Fibroblast of skin of abdomen (primary cell): ENCODE data around the gene RMND5B.
A peak's percentile ranks its signal among the peaks of the same experiment; 100 is the strongest.

Experiments
- DNase-seq: peaks from one replicate; pipeline ENCODE4 v3.0.0-alpha.2; 2013

RMND5B gene

DNA sequence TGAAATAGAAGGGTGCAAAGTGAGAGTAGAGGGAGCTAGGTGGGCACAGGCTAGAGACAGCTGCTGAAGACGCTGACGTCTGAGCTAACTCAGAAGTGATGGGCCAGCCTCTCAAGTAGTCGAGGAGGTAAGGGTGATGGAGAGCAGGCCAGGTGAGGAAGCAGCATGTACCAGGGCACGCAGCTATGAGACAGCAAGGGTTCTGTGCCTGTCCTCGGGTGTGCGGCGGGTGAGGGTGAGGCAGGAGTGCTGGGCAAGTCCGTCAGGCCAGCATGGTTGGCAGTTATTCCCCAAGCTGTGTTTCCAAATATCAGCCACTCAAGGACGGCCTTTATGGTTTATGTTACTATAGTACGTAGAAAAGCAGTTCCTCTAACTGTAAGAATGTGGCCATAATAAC, 6.2 kb downstream of the RMND5B start:
- DNase-seq: no peak

DNA sequence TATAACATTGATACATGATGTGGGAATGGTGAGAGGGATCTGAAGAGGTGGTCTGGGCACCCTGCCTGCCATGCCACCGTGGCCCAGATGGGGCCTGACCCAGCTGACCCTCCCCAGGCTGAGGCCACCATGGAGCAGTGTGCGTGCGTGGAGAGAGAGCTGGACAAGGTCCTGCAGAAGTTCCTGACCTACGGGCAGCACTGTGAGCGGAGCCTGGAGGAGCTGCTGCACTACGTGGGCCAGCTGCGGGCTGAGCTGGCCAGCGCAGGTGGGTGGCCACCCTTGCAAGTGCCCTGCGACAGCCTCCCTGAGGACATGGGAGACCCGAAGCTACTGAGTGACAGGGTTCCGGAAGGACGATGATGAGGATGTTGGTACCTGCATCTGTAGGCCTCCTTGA, 7.2 kb downstream of the RMND5B start:
- DNase-seq: no peak

DNA sequence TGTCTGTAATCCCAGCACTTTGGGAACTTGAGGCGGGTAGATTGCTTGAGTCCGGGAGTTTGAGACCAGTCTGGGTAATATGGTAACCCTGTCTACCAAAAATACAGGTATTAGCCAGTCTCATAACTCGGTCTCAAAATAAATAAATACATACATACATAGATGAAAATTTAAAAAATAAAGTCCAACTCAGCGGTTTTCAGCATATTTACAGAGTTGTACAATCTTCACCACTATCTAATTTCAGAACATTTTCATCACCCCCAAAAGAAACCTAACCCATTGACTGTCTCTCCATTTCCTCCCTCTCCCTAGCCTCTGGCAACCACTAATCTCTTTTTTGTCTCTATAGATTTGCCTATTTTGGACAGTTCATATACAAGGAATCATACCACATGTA, 10.7 kb downstream of the RMND5B start:
- no peak for DNase-seq

DNA sequence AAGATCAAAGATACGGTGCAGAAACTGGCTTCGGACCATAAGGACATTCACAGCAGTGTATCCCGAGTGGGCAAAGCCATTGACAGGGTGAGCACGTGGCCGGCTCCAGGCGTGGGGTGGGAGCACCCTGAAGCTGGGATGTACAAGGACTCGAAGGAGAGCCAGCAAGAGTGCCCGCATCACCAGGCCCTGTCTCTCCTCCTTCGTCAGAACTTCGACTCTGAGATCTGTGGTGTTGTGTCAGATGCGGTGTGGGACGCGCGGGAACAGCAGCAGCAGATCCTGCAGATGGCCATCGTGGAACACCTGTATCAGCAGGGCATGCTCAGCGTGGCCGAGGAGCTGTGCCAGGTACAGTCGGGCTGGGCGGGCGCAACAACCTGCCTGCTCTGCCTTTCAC, 11.8 kb downstream of the RMND5B start:
- no peak for DNase-seq

DNA sequence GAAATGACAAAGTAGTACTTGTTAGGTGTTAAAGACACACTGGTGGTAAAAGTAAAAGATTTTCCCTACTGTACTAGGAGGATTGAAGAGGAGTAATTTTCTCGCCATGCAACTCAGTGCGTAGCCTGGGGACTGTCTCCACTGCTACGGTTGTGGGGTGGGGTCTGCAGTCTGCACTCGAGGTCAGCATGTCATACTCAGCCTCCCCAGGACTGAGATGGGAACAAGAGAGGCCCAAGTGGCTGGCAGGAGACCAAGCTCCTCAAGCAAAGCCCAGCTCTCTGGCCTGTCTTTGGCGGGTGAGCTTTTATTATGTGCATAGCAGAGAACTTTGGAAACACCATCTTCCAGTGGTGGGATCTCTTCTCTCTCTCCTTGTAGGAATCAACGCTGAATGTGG, 12.4 kb downstream of the RMND5B start:
- no peak for DNase-seq

DNA sequence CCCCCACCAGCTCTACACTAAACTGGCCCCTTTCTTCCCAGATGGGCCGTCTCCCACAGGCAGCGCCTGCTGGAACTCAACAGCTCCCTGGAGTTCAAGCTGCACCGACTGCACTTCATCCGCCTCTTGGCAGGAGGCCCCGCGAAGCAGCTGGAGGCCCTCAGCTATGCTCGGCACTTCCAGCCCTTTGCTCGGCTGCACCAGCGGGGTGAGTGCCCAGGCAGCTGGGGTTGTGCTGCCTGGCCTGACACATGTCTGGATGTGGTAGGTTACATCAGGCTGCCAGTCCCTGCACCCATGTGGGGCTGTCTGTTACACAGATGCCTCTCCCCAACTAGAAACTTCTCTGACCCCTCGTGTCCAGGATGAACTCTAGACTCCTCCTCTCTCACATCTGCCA, 13.1 kb downstream of the RMND5B start:
- peak; percentile 30 for DNase-seq

DNA sequence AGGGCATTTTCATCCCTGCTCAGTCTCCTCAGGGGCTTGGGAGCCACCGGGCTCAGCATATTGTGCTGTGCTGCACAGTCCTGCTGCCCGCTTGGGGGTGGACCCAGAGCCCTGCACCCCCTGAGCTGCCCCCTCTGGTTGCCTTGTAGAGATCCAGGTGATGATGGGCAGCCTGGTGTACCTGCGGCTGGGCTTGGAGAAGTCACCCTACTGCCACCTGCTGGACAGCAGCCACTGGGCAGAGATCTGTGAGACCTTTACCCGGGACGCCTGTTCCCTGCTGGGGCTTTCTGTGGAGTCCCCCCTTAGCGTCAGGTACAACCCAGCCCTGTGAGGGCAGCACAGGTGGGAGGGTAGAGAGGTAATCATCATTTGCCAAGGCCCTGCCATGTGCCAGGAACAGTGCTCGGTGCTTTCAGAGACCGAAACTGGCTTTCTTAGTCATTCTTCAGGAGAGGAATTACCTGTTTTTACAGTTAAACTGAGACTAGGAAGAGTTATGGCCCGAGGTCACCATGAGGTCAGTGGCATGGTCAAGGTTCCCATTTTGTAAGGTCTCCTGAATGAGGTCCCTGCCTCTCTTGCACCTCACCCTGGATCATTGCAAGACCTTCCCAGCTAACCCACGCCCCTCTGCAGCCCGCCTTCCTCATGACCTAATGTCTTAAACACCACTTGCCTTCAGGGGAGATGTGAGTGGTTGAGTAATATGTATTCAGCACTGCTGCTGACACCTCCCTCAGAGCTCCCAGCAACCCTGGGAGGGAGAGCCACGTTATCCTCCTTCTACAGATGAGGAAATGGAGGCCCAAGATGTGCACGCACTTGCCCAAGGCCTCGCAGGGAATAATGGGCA, 15.4 kb downstream of the RMND5B start:
- peak; percentile 26 for DNase-seq

DNA sequence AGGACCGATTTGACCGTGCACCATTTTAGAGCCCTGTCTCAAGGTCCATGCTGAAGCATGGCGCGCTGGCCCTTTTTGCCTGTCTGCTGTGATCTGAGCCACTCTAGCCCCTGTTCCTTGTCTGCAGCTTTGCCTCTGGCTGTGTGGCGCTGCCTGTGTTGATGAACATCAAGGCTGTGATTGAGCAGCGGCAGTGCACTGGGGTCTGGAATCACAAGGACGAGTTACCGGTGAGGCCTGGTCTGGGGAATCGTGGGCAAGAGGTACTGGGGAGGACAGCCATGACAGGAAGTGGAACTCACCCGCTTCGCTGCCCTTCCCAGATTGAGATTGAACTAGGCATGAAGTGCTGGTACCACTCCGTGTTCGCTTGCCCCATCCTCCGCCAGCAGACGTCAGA, 16.6 kb downstream of the RMND5B start:
- no peak for DNase-seq

DNA sequence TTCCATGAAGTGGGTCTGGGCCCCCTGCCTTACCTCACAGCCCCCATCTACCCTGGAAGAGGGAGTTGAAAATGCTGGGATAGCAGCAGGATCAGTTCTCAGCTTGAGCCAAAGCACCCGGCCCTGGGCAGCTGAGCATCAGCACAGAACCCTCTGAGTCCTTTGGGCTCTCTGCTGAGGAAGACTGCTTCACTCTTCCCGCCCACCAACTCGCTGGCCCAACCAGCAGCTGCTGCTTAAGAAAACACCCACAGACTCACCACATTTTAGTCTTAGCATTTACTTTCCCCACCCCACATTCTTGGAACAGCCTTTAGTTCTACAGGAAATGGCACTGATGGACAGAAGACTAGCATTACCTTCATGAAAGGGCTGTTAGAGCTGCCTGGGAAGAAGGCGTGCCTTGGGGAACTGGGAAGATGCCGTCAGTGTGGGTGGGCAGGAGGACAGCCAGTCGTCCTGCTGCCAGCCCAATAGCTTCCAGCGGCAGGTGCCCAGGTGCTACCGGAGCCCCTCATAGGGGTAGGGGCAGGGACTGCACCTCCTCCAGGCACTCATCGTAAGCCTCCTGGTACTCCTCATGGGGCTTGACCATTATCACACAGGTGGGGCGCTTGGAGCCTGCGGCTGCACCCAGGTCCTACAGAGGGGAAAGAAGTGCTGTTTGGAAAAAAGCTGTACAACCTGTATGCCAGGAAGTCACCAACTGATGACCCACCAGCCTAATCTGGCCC, 18.6 kb downstream of the RMND5B start:
- DNase-seq: no peak

DNA sequence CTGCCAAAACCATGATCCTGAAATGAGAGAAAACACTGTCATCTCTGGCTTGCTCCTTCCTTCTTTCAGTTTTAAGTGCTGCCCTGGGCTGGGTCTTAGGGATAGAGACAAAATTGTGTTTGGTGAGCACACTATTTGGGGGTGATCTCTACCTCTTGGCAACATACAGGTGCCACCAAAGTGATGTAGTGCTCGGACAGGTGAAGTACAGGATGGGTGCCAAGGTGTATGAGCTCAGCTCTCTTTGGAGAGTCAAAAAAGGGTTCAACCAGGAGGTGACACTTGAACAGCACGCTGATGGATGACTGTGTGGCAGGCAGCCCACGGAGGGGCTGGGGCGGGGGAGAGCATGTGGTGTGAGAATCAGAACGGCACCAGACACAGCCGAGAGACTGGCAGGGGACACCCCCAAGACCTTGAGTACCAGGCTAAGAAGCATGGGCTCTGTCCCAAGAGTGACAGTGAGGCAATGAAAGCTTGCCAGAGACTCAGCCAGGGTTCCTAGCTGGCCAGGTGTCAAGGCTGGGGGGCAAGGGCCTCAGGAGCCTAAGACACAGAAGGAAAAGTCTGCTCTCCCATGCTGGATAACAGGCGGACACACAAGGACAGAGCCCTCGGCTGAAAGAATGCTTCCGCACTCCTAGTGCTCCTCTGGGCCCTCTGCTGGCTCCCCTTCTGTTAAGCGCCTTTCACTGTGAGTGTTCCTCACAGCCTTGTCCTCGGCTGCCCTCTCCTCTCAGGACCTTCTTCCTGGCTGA, 20.3 kb downstream of the RMND5B start:
- DNase-seq: no peak

DNA sequence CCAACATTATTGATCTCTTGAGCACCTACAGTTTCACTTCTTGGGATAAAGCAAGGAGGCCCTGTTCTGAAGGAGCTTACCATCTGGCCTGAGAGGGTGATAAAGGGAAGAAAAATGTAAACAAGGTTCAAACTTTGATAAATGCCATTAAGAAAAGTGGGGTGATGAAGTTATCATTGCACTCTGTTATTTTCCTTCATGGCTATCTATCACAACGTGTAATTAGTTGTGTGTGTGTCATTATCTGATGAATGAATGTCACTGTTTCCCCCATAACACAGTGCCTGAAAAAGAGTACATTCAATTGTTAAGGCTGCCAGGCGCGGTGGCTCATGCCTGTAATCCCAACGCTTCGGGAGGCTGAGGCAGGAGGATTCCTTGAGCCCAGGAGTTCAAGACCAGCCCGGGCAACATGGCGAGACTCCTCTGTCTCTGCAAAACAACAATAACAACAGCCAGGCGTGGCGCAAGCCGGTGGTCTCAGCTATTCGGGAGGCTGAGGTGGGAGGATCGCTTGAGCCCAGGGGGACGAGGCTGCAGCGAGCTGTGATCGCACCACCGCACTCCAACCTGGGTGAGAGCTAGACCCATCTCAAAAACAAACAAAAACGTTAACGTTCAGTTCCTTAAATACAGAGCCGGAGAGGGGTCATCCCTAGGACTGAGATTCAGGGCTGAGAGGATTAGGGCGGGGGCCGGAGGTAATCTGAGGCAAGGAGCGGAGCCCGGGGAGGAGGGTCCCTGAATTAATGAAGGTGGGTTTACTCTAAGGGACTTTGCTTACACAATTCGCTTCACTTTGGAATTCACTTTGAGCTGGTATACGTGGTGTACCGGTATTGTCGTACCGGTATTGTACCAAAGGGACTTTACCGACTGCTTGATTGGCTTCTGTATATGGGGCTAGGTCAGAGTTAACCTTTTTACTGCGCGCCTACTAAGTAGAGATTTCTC, 22.0 kb downstream of the RMND5B start:
- DNase-seq: no peak

DNA sequence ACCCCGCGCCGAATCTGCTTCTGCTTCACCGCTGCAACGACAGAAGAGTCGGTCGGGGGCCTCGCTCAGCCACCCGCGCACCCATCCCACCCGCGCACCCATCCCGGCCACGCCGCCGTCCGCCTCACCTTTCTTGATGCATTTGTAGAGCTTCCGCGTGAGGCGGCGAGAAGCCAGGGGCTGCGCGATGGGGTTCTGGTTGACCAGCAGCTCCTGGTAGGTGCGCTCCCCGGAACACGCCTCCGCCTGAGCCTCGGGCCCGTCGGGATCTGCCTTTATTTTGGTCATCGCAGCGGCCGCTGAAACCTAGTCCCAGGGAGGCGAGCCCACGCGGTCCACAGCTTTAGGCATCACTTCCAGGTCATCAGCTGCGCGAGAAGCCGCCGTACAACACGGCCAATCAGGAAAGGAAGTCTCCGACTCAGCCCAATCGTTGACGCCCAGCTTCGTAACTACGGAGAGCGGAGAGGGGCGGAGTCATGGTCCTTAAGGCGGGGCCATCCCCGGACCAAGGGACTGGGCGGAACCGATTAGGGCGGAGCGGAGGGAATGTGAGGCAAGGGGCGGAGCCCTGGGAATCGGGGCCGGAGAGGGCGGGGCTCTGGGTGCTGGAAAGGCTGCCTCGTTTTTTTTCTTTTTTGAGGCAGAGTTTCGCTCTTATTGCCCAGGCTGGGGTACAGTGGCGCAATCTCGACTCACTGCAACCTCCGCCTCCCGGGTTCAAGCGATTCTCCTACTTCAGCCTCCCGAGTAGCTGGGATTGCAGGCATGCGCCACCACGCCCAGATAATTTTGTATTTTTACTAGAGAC, 22.9 kb downstream of the RMND5B start, which contains the start of gene NHP2:
NHP2 (minus strand) TSS at position 356 of the 811 bp plus-strand sequence; CDS start at position 288, 68 bp downstream.
- DNase-seq: peak; percentile 98

DNA sequence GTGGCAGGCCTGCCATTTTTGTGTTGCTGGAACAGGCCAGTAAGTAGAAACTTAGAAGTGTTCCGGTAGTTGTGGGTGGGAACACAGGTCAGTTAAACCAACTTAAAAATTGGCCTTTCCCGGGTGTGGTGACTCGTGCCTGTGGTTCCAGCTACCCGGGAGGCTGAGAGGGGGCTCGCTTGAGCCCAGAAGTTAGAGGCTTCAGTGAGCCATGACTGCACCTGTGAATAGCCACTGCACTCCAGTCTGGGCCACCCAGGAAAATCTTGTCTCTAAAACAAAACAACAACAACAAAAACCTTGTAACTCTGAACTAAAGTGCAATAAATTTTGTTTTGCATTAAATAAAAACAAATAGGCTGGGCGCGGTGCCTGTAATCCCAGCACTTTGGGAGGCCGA, 24.3 kb downstream of the RMND5B start:
- DNase-seq: no peak

DNA sequence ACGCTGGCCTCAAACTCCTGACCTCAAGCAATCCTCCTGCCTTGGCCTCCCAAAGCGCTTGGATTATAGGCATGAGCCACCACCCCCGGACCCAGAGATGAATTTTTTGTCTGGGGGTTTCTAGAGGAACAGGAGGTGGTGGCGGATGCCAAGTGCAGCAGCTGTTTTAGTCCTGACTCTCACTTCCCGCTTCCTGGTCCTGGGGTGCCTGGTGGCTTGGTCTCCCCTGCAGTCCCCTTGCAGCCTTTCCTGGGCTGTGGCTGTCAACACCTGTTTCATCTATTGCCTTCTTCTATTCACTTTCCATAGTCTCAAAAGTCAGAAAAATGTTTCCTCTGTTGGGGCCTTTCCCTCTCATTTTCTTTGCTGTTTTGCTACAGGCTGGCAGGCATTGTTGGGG, 29.4 kb downstream of the RMND5B start:
- no peak for DNase-seq

DNA sequence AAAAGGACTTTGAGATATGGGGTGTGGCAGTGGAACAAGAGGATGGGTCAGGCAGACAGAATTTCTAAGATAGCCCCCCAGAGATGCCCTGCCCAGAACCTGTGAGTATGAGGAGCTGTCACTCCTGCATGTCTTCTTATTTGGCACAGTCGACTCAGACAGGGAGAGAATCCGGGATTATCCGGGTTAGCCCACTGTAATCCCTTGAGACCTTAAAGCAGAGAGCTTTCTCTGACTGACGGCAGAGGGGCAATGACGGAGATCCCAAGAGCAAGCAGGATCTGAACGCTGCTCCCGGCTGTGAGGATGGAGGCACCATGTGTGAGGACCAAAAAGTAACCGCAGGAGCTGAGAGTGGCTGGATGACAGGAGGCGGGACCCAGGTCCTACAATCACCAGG, 31.7 kb downstream of the RMND5B start:
- DNase-seq: no peak

DNA sequence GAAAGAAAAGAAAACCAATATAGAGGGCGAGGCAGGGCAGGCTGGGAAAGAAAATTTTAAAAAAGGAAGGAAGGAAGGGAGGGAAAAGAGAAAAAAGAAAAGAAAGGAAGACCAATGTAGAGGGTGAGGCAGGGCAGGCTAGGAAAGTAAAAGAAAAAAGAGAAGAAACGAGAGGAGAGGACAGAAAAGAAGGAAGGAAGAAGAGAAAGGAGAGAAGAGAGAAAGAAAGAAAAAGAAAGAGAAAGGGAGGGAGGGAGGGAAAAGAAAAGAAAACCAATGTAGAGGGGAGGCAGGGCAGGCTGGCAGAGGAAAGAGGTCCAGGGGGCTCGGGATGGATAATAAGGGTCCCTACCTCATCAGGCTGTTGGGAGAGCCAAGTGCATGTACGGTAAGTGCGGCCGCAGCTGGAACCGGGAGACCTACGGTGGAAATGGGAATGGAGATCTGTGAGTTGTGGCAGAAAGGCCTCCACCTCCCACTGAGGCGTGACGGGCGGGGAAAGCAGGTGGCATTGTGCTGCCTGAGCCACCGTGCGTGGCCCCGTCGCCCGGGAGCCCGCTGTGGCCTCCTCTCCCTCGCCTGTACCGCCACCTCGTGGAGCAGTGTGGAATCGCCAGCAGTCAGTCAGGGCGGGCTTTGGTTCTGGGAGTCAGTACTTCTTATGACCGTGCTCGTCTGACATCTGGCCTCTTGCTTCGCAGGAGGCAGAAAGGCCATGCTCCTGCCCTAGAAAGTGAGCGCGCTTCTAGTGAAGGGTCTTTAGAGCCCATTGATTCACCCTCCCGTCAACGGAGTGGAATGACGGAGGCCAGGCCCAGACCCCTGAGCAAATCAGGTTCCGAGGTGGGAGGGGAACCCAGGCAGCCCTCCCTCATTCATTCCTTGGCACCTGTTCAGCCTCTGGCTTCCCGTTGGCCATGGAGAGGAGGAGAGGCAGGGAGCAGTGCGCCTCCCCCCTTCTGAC, 33.2 kb downstream of the RMND5B start:
- peak; percentile 59 for DNase-seq

DNA sequence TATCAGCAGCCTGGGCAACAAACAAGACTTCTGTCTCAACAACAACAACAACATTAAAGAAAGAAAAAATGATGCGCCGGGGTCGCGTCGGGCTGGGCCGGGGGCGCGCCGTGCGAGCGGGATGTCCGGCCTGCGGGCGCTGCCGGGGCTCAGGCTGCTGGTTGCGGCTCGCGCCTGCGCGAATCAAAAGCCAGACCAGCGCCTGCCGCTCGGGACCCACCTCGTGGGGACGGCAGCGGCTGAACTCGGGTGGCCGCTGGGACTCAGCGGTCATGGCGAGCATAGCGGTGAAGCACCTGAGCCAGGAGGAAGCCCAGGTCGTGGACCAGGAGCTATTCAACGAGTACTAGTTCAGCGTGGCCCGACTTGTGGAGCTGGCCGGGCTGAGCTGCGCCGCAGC, 34.8 kb downstream of the RMND5B start:
- no peak for DNase-seq

DNA sequence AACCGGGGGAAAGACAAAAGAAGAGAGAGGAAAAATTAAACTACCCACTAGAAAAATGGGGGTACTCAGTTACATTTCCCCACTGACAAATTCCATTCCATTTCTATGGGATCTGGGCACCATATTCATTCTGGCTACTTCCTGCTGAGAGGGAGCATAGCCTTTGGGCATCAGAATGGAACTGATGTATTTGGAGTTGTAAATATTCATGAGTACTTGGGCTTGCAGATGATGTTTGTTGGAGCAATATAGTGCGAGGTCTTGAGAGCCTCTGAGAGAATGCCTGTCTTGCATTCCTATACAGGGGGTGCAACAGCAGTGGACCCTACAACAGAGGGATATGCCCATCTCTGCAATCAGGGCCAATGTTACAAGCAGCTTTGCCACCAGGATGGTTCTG, 39.6 kb downstream of the RMND5B start:
- DNase-seq: no peak

DNA sequence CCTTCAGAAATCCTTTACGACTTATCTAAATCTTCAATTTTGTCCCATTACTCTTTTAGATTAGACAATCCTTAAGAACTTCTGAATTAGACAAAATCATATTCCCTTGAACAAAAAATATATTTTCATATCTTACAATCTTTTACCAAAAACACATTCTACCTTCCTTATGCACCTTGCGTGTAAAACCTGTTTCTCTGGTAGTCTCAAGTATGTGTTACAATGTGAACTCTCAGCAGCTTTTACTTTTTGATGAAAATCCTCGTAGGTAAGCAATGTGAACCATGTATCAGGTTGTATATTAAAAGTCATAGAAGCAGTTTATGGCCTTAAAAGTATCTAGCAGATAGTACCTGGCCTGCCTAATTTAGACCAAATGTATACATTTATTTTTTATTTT, 43.6 kb downstream of the RMND5B start:
- DNase-seq: no peak

DNA sequence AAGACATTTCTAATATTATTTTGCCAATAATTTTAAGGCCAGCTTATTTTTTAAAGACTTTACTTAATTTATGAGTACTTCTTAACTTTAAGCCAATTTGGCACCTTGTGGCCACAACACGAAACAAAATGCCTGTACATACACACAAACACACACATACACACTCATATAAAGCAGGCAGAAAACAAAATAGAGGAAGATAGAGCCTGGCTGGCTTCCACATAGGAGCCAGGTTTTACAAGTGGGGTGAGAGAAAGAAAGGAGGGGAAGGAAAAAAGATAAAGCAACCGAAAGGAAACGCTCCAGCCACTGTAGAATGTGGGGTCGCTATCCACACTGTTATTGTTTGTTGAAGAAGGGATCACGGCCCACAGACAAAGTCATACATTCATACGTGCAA, 46.0 kb downstream of the RMND5B start:
- no peak for DNase-seq
